Measurements from ENCODE around the gene DHRS9.
A peak's percentile ranks its signal among the peaks of the same experiment; 100 is the strongest.
"Not testable (repeated sequence)": the region's sequence is repeated elsewhere in the genome, so short reads cannot be mapped to it uniquely, and the experiment has no call there.

The DHRS9 gene

GRCh38 chr2:169104848-169105247 lies 35.5 kb downstream of the DHRS9 start:
- no peak for DNase-seq

GRCh38 chr2:169105476-169105875 lies 36.1 kb downstream of the DHRS9 start:
- DNase-seq = peak; percentile 19

- DNase-seq = no peak
Measured at GRCh38 chr2:169106134-169106533, 36.8 kb downstream of the DHRS9 start.

- peak; percentile 74 for DNase-seq
Measured at GRCh38 chr2:169106563-169107545, 37.5 kb downstream of the DHRS9 start.

GRCh38 chr2:169107645-169108044 lies 38.3 kb downstream of the DHRS9 start:
- peak; percentile 51 for DNase-seq

- peak; percentile 51 for DNase-seq
Measured at GRCh38 chr2:169108099-169108884, 38.9 kb downstream of the DHRS9 start.

- peak; percentile 92 for DNase-seq
Measured at GRCh38 chr2:169109502-169110409, 40.4 kb downstream of the DHRS9 start.

GRCh38 chr2:169110419-169110818 lies 41.1 kb downstream of the DHRS9 start:
- no peak for DNase-seq

- no peak for DNase-seq
Measured at GRCh38 chr2:169110916-169111315, 41.6 kb downstream of the DHRS9 start.

GRCh38 chr2:169112841-169113240 lies 43.5 kb downstream of the DHRS9 start:
- no peak for DNase-seq

GRCh38 chr2:169114056-169114455 lies 44.7 kb downstream of the DHRS9 start:
- no peak for DNase-seq

- DNase-seq = no peak
Measured at GRCh38 chr2:169116327-169116726, 47.0 kb downstream of the DHRS9 start.

GRCh38 chr2:169116993-169117392 lies 47.6 kb downstream of the DHRS9 start:
- DNase-seq = no peak

GRCh38 chr2:169118060-169118459 lies 48.7 kb downstream of the DHRS9 start:
- DNase-seq = no peak

GRCh38 chr2:169119123-169119760 lies 49.9 kb downstream of the DHRS9 start:
- DNase-seq = no peak

- DNase-seq = no peak
Measured at GRCh38 chr2:169119851-169120250, 50.5 kb downstream of the DHRS9 start.

- peak; percentile 27 for DNase-seq
Measured at GRCh38 chr2:169129703-169130243, 60.4 kb downstream of the DHRS9 start.

GRCh38 chr2:169131587-169132512 lies 62.5 kb downstream of the DHRS9 start:
- DNase-seq = peak; percentile 80

- DNase-seq = not testable (repeated sequence)
Measured at GRCh38 chr2:169134272-169134671, 64.9 kb downstream of the DHRS9 start.

GRCh38 chr2:169136428-169136827 lies 67.1 kb downstream of the DHRS9 start:
- not testable (repeated sequence) for DNase-seq

All from hematopoietic multipotent progenitor cell treated with erythropoietin and hydrocortisone succinate and interleukin-3 and kit ligand, for 6 days (in vitro differentiated cells).